OCI-LY1 (cell line): ENCODE data around the gene RFX2.

Source experiments
- H2AFZ ChIP-seq: fragments of 200-600 bp; sonication (generic), shearing (Covaris generic); 2 replicates; pipeline ENCODE4 v1.6.0; 2014; ENCODE audit warnings: antibody characterized with exemption, mild to moderate bottlenecking, low read length
- H3F3A ChIP-seq: fragments of 200-600 bp; sonication (generic), shearing (Covaris generic); 2 replicates; pipeline ENCODE4 v1.6.0; 2014; ENCODE audit warnings: mild to moderate bottlenecking, antibody characterized with exemption, low read length, moderate library complexity; ENCODE audit not compliant: insufficient read depth
- H3K27ac ChIP-seq: fragments of 200-600 bp; sonication (generic); 2 replicates; pipeline ENCODE4 v1.5.1; 2014; ENCODE audit warnings: low read length, mixed run types, mild to moderate bottlenecking, low read depth; ENCODE audit not compliant: poor library complexity, severe bottlenecking
- H3K27me3 ChIP-seq: fragments of 200-600 bp; sonication (generic); 2 replicates; pipeline ENCODE4 v1.6.0; 2014; ENCODE audit warnings: antibody characterized with exemption, mild to moderate bottlenecking, low read length, moderate library complexity; ENCODE audit not compliant: insufficient read depth
- H3K36me3 ChIP-seq: fragments of 200-600 bp; sonication (generic); 2 replicates; pipeline ENCODE4 v1.6.1; 2014; ENCODE audit warnings: mild to moderate bottlenecking, antibody characterized with exemption, low read length, moderate library complexity, mixed read lengths; ENCODE audit not compliant: insufficient read depth
- H3K4me1 ChIP-seq: fragments of 200-600 bp; sonication (generic); 2 replicates; pipeline ENCODE4 v1.5.1; 2014; ENCODE audit warnings: mild to moderate bottlenecking, low read length, moderate library complexity; ENCODE audit not compliant: insufficient read depth, severe bottlenecking
- H3K4me2 ChIP-seq: fragments of 200-600 bp; sonication (generic), shearing (Covaris generic); 2 replicates; pipeline ENCODE4 v1.6.1; 2014; ENCODE audit warnings: low read length
- H3K4me3 ChIP-seq: fragments of 200-600 bp; sonication (generic); 2 replicates; pipeline ENCODE4 v1.5.1; 2014; ENCODE audit warnings: low read length, low read depth, mild to moderate bottlenecking, mixed read lengths; ENCODE audit not compliant: poor library complexity, severe bottlenecking
- H3K79me2 ChIP-seq: fragments of 200-600 bp; shearing (Covaris generic); 2 replicates; pipeline ENCODE4 v1.6.1; 2016; ENCODE audit warnings: mixed run types, low read length, mixed read lengths; ENCODE audit not compliant: insufficient read depth
- H3K9ac ChIP-seq: fragments of 200-600 bp; sonication (generic), shearing (Covaris generic); 2 replicates; pipeline ENCODE4 v1.6.1; 2014; ENCODE audit warnings: mild to moderate bottlenecking, low read length, mixed read lengths
- H3K9me2 ChIP-seq: fragments of 200-600 bp; sonication (generic), shearing (Covaris generic); 2 replicates; pipeline ENCODE4 v1.6.1; 2014; ENCODE audit warnings: low read depth, mild to moderate bottlenecking, low read length, mixed read lengths
- H3K9me3 ChIP-seq: fragments of 200-600 bp; shearing (Covaris generic); 2 replicates; pipeline ENCODE4 v1.6.1; 2014; ENCODE audit warnings: low read length, mixed read lengths
- H4K20me1 ChIP-seq: fragments of 200-600 bp; sonication (generic), shearing (Covaris generic); 2 replicates; pipeline ENCODE4 v1.6.0; 2016; ENCODE audit warnings: mild to moderate bottlenecking, low read length; ENCODE audit not compliant: insufficient read depth
- CTCF ChIP-seq: fragments of 200-600 bp; sonication (generic), shearing (Covaris generic); IDR thresholded peaks from 2 replicates; pipeline ENCODE4 v1.5.1; 2017; ENCODE audit warnings: mild to moderate bottlenecking, antibody characterized with exemption, low read length, moderate library complexity, mixed read lengths
- EZH2 ChIP-seq: fragments of 200-600 bp; sonication (generic), shearing (Covaris generic); IDR thresholded peaks from 2 replicates; pipeline ENCODE4 v1.8.0; 2017; ENCODE audit warnings: borderline replicate concordance, mixed run types, mild to moderate bottlenecking, antibody characterized with exemption, low read length, moderate library complexity, mixed read lengths

RFX2 gene

GRCh38 chr19:6056801-6057650 lies 53.3 kb downstream of the RFX2 start:
- no peaks in the 10 kb centered on the region for H3F3A ChIP-seq
- H3K27me3 ChIP-seq = peaks cover 12% of the 10 kb centered on the region; the same call in 1 of the 2 replicates
- no peak for TF ChIP-seq CTCF
- TF ChIP-seq EZH2 = no peak
- no peak overlapping the region for H3K4me2 ChIP-seq
- H2AFZ ChIP-seq = no peak overlapping the region
- H3K36me3 ChIP-seq = no peaks in the 10 kb centered on the region
- no peaks in the 10 kb centered on the region for H3K79me2 ChIP-seq
- no peak overlapping the region for H3K4me3 ChIP-seq
- no peak overlapping the region for H3K27ac ChIP-seq
- no peaks in the 10 kb centered on the region for H3K4me1 ChIP-seq
- no peaks in the 10 kb centered on the region for H3K9me2 ChIP-seq
- no peak overlapping the region for H3K9ac ChIP-seq
- H3K9me3 ChIP-seq = no peaks in the 10 kb centered on the region
- no peaks in the 10 kb centered on the region for H4K20me1 ChIP-seq

GRCh38 chr19:6056282-6056741 lies 54.0 kb downstream of the RFX2 start:
- H3K9me3 ChIP-seq = no peaks in the 10 kb centered on the region
- H2AFZ ChIP-seq = no peak overlapping the region
- H3K9ac ChIP-seq = no peak overlapping the region
- no peaks in the 10 kb centered on the region for H4K20me1 ChIP-seq
- no peak overlapping the region for H3K27ac ChIP-seq
- H3K79me2 ChIP-seq = no peaks in the 10 kb centered on the region
- peaks cover 12% of the 10 kb centered on the region; the same call in 1 of the 2 replicates for H3K27me3 ChIP-seq
- no peaks in the 10 kb centered on the region for H3K4me1 ChIP-seq
- no peak overlapping the region for H3K4me2 ChIP-seq
- H3F3A ChIP-seq = no peaks in the 10 kb centered on the region
- H3K4me3 ChIP-seq = no peak overlapping the region
- H3K9me2 ChIP-seq = no peaks in the 10 kb centered on the region
- no peaks in the 10 kb centered on the region for H3K36me3 ChIP-seq
- TF ChIP-seq EZH2 = no peak
- TF ChIP-seq CTCF = no peak

GRCh38 chr19:6055013-6055795 lies 55.1 kb downstream of the RFX2 start:
- Histone ChIP-seq H3K27me3 (peaks cover 12% of the 10 kb centered on the region; the same call in 1 of the 2 replicates), H3K79me2 (no peaks in the 10 kb centered on the region), H3K27ac (no peak overlapping the region), H3K4me2 (no peak overlapping the region), H3F3A (no peaks in the 10 kb centered on the region), H3K36me3 (no peaks in the 10 kb centered on the region), H3K9ac (no peak overlapping the region), H3K9me2 (no peaks in the 10 kb centered on the region), H2AFZ (no peak overlapping the region), H3K4me3 (no peak overlapping the region), H4K20me1 (no peaks in the 10 kb centered on the region), H3K4me1 (no peaks in the 10 kb centered on the region), H3K9me3 (no peaks in the 10 kb centered on the region)
- TF ChIP-seq EZH2 (no peak), CTCF (no peak)
